Chondrocyte (in vitro differentiated cells): ENCODE data around the gene SLC25A47. TPM values are rescaled to one million over a fixed set of nuclear protein-coding genes. Genes with fewer than 3 reads are reported as not detected.

Experiments used
- DNase-seq: peaks from one replicate; pipeline ENCODE4 v3.0.0; 2021; ENCODE audit warnings: mixed read lengths, low spot score
- H3K27ac Mint-ChIP-seq: one replicate; pipeline ENCODE4 v1.8.0; 2021; ENCODE audit warnings: mild to moderate bottlenecking, moderate library complexity, mixed read lengths; ENCODE audit not compliant: unreplicated experiment
- H3K27me3 Mint-ChIP-seq: 2 replicates; pipeline ENCODE4 v1.8.0; 2021; ENCODE audit warnings: low read depth, mixed read lengths
- H3K36me3 Mint-ChIP-seq: 2 replicates; pipeline ENCODE4 v1.8.0; 2021; ENCODE audit warnings: low read depth, mixed read lengths
- H3K4me1 Mint-ChIP-seq: 2 replicates; pipeline ENCODE4 v1.8.0; 2021; ENCODE audit warnings: low read depth, mild to moderate bottlenecking, mixed read lengths
- H3K4me3 Mint-ChIP-seq: one replicate; pipeline ENCODE4 v1.8.0; 2021; ENCODE audit warnings: mild to moderate bottlenecking, moderate library complexity, mixed read lengths; ENCODE audit not compliant: unreplicated experiment
- H3K9me3 Mint-ChIP-seq: 2 replicates; pipeline ENCODE4 v1.8.0; 2021; ENCODE audit warnings: low read depth, mixed read lengths
- total RNA-seq: library from RNA; stranded (reverse); gene quantifications from 3 replicates; pipeline ENCODE4 v1.2.1, GENCODE V29; 2021
- TF ChIP-seq, protein P1 (sequence below): fragments of 200-600 bp; sonication (generic); IDR thresholded peaks from 2 replicates; pipeline ENCODE4 v1.5.0; 2021; ENCODE audit warnings: antibody characterized with exemption, mild to moderate bottlenecking, moderate library complexity

Gene SLC25A47
- total RNA-seq, 1 donor from 2014 or later, result not detected

DNA sequence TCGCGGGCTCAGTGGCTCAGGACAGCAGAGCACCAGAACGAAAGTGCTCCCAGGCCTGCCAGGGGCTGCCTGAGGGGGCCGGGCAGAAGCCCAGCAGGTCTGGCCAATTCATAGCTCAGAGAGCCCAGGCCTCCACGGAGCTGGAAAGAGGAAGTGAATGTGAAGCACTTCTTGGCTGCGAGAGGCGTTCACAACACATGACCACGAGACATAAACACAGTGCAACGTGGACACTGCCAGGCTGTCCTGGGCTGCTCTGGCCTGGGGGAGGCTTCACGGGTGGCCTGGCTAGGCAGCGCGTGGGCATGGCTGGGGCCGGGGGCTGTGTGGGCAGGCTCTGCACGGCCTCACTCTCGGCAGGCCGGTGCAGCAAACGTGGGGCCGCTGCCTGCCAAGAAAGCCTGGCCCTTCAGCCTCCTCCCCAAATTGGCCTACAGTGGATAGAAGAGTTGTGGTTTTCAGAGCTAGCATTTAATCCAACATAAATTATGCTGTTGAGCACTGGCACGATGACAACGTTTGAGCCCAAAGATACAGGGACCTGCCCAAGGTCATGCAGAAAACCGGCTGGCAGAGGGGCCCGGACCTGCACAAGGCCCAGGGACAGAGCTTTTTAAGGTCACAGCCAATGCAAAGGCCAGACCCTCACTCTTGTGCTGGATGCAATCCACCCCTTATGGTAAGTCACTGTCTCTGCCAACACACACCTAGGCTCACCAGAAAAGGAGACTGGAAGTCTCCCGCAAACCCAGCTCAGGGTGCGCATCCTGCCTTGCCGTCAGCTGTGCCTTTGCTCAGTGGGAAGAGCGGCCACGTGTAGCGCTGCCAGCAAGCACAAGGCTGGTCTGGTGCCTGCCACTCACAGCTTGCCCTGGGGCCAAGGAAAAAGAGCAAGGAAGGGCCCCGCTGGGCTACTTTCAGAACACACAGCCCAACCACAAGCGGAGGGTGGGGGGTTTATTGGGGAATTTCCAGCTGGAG lies 25.5 kb upstream of the SLC25A47 start:
- TF ChIP-seq, protein P1, sequence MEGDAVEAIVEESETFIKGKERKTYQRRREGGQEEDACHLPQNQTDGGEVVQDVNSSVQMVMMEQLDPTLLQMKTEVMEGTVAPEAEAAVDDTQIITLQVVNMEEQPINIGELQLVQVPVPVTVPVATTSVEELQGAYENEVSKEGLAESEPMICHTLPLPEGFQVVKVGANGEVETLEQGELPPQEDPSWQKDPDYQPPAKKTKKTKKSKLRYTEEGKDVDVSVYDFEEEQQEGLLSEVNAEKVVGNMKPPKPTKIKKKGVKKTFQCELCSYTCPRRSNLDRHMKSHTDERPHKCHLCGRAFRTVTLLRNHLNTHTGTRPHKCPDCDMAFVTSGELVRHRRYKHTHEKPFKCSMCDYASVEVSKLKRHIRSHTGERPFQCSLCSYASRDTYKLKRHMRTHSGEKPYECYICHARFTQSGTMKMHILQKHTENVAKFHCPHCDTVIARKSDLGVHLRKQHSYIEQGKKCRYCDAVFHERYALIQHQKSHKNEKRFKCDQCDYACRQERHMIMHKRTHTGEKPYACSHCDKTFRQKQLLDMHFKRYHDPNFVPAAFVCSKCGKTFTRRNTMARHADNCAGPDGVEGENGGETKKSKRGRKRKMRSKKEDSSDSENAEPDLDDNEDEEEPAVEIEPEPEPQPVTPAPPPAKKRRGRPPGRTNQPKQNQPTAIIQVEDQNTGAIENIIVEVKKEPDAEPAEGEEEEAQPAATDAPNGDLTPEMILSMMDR, result no peak
- peaks cover 11% of the 10 kb centered on the region for H3K4me1 Mint-ChIP-seq
- DNase-seq, result peak; percentile 77
- H3K36me3 Mint-ChIP-seq, result peaks cover 3% of the 10 kb centered on the region
- no peak overlapping the region for H3K4me3 Mint-ChIP-seq
- peak overlapping the region; percentile 78 for H3K27ac Mint-ChIP-seq
- H3K9me3 Mint-ChIP-seq, result no peaks in the 10 kb centered on the region
- no peaks in the 10 kb centered on the region for H3K27me3 Mint-ChIP-seq

GRCh38 chr14:100298551-100299237 lies 24.4 kb upstream of the SLC25A47 start:
- H3K36me3 Mint-ChIP-seq, result peaks cover 2% of the 10 kb centered on the region
- no peaks in the 10 kb centered on the region for H3K9me3 Mint-ChIP-seq
- peak; percentile 78 for DNase-seq
- no peaks in the 10 kb centered on the region for H3K27me3 Mint-ChIP-seq
- TF ChIP-seq, protein P1, result no peak
- H3K27ac Mint-ChIP-seq, result no peak overlapping the region
- H3K4me1 Mint-ChIP-seq, result peaks cover 18% of the 10 kb centered on the region
- H3K4me3 Mint-ChIP-seq, result no peak overlapping the region

GRCh38 chr14:100299238-100299560 lies 23.9 kb upstream of the SLC25A47 start:
- no peak overlapping the region for H3K4me3 Mint-ChIP-seq

GRCh38 chr14:100302616-100303015 lies 20.5 kb upstream of the SLC25A47 start:
- Mint-ChIP-seq H3K4me3 (no peak overlapping the region), H3K36me3 (peaks cover 2% of the 10 kb centered on the region), H3K9me3 (no peaks in the 10 kb centered on the region), H3K4me1 (peaks cover 26% of the 10 kb centered on the region), H3K27me3 (no peaks in the 10 kb centered on the region), H3K27ac (no peak overlapping the region)
- TF ChIP-seq, protein P1, result no peak
- DNase-seq, result no peak

More at GRCh38 chr14:100299238-100299560, 23.9 kb upstream of the SLC25A47 start:
- TF ChIP-seq, protein P1, result no peak
- H3K4me1 Mint-ChIP-seq, result peaks cover 18% of the 10 kb centered on the region
- H3K9me3 Mint-ChIP-seq, result no peaks in the 10 kb centered on the region
- no peaks in the 10 kb centered on the region for H3K27me3 Mint-ChIP-seq
- H3K36me3 Mint-ChIP-seq, result peaks cover 2% of the 10 kb centered on the region
- peak; percentile 68 for DNase-seq
- H3K27ac Mint-ChIP-seq, result no peak overlapping the region

DNA sequence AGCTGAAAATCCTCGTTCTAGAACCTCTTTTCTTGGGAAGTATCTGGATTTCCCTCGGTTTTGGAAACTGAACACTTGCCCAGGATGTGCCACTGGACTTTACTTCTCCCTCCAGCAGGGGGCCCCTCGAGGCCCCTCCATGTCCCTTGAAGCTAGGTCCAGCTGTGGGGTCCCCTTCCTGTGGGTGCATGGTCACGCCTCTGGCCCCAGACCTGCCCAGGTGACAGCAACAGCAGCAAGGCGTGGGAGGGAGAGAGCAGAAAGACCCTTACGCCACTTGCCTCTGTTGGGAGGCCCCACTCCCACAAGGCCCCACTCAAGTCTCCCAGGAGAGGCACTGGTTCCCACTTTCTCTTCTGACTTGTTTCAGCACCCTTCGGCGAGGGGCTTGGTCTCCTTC lies 20.0 kb upstream of the SLC25A47 start:
- no peak overlapping the region for H3K27ac Mint-ChIP-seq
- H3K4me1 Mint-ChIP-seq, result peaks cover 30% of the 10 kb centered on the region
- TF ChIP-seq, protein P1, result peak; percentile 79
- peaks cover 2% of the 10 kb centered on the region for H3K36me3 Mint-ChIP-seq
- H3K27me3 Mint-ChIP-seq, result no peaks in the 10 kb centered on the region
- no peak overlapping the region for H3K4me3 Mint-ChIP-seq
- DNase-seq, result no peak
- H3K9me3 Mint-ChIP-seq, result no peaks in the 10 kb centered on the region
